ENCODE measurements around the gene TPRG1L. TPM values are rescaled to one million over a fixed set of nuclear protein-coding genes. Genes with fewer than 3 reads are reported as not detected.

The TPRG1L gene
- total RNA-seq, 4 donors from 2014 or later, result 42.6 to 60.3 (median 52.5) TPM

DNA sequence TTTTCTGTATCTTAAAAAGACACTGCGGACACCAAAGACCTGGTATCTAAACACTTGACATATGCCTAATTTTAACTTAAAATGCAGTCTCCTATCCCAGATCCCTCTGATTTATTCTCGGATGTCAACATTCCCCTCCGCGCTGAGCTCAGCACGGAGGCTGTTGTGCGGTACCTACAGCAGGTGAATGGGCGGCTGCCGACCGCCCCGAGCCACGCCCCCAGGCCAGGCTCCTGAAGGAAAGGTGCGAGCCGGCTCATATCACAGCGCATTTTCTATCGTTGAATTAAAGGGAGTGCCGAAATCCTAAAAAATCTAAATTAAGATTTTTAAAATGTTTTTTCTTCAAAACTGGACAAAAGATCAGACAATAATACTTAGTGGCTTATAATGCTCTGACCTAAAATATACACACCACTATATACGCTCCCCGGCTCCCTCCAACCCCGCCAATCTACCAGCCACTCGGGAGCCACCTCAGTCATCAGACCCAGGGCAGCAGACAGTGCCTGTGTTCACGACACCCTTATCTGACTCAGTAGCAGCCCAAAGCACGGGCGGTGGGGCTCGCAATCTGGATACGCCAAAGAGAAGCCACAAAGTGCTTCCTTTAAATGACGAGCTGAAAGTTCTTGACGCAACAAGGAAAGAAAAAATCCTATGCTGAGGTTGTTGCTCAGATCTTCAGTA, 21.0 kb downstream of the TPRG1L start:
- TF ChIP-seq, protein P1, sequence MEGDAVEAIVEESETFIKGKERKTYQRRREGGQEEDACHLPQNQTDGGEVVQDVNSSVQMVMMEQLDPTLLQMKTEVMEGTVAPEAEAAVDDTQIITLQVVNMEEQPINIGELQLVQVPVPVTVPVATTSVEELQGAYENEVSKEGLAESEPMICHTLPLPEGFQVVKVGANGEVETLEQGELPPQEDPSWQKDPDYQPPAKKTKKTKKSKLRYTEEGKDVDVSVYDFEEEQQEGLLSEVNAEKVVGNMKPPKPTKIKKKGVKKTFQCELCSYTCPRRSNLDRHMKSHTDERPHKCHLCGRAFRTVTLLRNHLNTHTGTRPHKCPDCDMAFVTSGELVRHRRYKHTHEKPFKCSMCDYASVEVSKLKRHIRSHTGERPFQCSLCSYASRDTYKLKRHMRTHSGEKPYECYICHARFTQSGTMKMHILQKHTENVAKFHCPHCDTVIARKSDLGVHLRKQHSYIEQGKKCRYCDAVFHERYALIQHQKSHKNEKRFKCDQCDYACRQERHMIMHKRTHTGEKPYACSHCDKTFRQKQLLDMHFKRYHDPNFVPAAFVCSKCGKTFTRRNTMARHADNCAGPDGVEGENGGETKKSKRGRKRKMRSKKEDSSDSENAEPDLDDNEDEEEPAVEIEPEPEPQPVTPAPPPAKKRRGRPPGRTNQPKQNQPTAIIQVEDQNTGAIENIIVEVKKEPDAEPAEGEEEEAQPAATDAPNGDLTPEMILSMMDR (IDR thresholded peaks at IDR 0.05; ENCODE audit: low read depth), result no peak

DNA sequence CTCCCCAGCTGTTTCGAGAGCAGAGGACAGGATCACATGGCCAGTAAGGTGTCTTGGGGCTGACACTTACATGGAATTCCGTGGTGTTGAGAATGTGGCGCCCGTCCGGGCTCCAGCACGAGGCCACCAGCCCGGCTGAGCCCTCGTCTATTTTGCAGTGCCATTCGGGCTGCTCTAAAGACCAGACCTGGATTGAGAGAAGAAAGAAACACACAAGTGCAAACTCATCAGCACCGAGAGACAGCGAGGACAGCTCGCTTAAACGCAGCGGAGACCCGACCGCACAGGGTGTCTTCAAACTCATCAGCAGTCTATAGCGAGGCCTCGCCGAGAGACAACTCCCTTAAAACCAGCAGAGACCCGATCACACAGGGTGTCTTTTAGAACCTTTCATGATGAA, 21.8 kb downstream of the TPRG1L start:
- TF ChIP-seq, protein P1 (IDR thresholded peaks at IDR 0.05; ENCODE audit: low read depth), result no peak

DNA sequence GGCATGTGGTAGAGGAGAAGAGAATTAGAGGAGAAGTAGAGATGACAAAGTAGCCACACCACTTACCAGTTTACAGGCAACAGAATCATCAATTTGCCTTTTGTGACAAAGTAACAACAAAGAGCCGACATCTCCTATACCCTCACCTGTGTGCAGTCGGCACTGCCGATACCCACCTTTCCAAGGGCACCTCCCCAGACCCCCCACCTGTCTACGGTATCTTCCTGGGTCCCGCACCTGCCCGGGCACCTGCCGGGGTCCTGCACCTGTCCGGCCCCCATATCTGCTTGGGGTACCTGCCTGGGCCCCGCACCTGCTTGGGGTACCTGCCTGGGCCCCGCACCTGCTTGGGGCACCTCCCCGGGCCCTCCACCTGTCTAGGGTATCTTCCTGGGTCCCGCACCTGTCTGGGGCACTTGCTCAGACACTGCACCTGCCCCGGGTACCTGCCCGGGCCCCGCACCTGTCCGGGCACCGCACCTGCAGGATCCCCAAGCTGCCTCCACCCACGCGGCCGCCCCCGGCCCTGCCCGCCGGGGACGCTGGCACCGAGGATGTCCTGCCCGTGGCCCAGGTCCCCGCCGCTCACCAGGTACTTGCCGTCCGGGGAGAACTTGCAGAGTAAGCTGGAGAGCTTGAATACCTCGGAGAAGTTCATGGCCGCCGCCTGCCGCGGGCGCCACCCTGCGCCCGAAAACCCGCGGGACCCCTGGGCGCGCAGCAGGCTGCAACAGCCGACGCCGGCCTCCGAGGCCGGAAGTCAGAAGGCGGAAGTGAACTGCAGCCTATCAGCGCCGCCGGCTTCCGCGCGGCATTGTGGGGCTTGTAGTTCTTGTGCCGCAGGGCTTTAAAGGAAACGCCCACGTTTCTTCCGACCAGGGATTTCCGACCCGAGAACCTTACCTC, 24.8 kb downstream of the TPRG1L start, which contains the start of gene WRAP73:
Gene WRAP73, minus strand, starts transcription at position 762 of the 906 bp plus-strand sequence. Its CDS starts 104 bp downstream, at position 658.
- TF ChIP-seq, protein P1 (IDR thresholded peaks at IDR 0.05; ENCODE audit: low read depth), result no peak

DNA sequence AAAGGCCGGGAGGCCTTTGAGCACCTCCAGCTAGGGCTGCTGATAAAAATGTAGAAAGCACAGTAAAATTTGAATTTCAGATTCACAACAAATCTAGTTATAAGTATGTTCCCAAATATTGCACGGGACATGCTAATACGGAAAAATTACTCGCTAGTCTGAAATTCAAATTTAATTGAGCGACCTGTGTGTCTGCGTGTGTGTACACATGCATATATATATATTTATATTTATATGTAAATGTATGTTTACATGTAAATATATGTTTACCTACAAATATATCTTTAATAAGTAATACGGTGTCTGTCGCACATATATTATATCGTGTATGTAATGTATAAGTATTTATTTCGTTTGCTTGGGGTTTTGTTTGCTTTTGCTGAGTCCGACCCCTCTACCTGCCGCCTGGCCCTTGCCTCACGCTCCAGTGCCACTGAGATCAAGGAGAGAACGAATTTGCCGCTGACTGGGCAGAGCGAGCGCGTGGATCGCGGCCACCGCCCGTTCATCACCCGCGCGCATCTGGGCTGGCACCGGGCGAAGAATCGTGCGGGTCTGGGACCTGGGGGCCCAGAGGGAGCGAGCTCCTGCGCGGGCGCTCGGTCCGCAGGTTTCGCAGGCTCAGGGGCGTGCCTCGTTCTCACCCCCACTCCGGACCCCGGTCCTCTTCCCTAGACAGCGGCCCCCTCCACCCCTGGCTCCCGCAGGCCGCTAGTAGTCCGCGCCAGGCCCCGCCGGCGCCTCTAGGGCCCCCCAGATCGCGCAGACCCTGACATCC, 25.6 kb downstream of the TPRG1L start:
- TF ChIP-seq, protein P1 (IDR thresholded peaks at IDR 0.05; ENCODE audit: low read depth), result no peak

DNA sequence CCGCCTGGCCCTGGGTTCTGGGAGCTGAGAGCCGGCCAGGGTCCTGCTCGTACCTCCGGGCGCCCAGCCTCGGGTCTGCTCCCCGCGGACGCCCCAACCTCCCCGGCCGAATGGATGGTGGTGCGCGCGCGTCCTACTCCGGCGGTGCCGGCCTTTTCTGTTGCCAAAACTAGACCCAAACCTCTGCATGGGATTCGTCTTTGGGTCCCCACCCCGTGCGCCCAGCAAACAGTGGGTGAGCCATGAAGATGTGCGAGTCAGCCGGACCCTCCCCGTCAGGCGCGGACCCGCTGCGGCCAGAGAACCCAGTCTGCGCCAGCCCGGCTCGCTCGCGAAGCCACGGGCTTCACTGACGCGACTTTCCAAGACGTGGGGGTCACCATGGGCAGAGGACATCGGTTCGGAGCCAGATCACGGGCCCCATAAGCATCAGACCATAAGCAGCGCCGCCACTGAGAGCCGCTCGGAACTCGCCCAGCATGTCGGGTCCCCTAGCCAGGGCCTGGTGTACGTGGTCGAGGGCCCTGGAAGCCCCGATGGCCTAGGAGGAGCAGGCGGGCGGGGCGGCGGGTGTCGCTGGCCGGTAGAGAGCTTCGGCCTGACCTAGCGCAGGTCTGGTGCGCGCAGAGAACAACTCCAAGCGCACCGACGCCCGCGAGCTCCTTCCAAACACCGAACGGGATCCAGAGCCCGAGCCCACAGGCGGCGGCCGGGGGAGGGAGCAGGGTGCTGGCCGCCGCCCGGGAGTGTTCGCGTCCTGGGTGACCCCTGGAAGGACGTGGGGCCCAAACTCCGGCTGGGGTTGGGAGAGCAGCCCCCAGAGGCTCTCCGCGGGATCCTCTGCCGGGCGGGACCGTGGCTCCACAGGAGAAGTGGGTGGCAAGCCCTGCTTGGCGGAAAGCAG, 26.5 kb downstream of the TPRG1L start:
- TF ChIP-seq, protein P1 (IDR thresholded peaks at IDR 0.05; ENCODE audit: low read depth), result no peak

DNA sequence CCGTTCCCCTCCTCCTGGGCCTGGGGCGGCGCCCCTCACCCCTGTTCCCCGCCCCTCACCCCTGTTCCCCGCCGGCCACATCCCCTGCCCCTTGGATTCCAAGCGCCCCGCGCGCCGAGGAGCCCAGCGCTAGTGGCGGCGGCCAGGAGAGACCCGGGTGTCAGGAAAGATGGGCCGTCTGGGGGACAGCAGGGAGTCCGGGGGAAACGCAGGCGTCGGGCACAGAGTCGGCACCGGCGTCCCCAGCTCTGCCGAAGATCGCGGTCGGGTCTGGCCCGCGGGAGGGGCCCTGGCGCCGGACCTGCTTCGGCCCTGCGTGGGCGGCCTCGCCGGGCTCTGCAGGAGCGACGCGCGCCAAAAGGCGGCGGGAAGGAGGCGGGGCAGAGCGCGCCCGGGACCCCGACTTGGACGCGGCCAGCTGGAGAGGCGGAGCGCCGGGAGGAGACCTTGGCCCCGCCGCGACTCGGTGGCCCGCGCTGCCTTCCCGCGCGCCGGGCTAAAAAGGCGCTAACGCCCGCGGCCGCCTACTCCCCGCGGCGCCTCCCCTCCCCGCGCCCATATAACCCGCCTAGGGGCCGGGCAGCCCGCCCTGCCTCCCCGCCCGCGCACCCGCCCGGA, 27.2 kb downstream of the TPRG1L start, which contains the start of gene TP73:
Gene TP73, plus strand, starts transcription at position 587 of the 618 bp plus-strand sequence. CDS start 29,850 bp downstream, outside the sequence.
- TF ChIP-seq, protein P1 (IDR thresholded peaks at IDR 0.05; ENCODE audit: low read depth), result no peak

All from subcutaneous adipose tissue (tissue), 4 donors.